ENCODE measurements around the gene KIF5C.

KIF5C gene

GRCh38 chr2:148970385-148970784 is 95.4 kb downstream of the KIF5C start:
- TF ChIP-seq CTCF (IDR thresholded peaks at IDR 0.05) = no peak

GRCh38 chr2:148971547-148971946 is 96.5 kb downstream of the KIF5C start:
- no peak for TF ChIP-seq CTCF (IDR thresholded peaks at IDR 0.05)

GRCh38 chr2:148974095-148974494 is 99.1 kb downstream of the KIF5C start:
- TF ChIP-seq CTCF (IDR thresholded peaks at IDR 0.05) = no peak

GRCh38 chr2:148978026-148978685 is 103.1 kb downstream of the KIF5C start:
- no peak for TF ChIP-seq CTCF (IDR thresholded peaks at IDR 0.05)

GRCh38 chr2:148978706-148979105 is 103.7 kb downstream of the KIF5C start:
- TF ChIP-seq CTCF (IDR thresholded peaks at IDR 0.05) = no peak

GRCh38 chr2:148979164-148979918 is 104.3 kb downstream of the KIF5C start:
- TF ChIP-seq CTCF (IDR thresholded peaks at IDR 0.05) = no peak

GRCh38 chr2:148979919-148980277 is 104.9 kb downstream of the KIF5C start:
- TF ChIP-seq CTCF (IDR thresholded peaks at IDR 0.05) = no peak
